ENCODE measurements around the gene DMD.

DMD gene

DNA sequence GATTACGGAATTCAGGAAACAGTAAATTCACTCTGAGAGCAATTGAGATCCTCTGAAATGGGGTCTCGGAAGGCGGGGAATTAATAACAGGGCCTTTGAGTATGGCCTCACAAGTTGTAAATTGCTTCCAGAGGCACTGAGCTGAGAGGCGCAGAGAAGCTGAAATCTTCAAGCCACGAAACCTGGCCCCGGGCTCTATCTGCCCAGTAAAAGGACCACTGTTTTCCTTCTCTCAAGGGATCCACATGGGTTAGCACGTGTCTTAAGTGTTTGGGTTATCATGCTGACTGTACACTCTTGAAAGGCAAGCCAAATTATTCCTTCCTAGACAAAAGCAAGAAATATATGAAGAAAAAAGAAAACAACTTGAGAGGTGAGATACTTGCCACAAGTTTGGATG is 1126.6 kb downstream of the DMD start:
- H3K4me3 ChIP-seq (ENCODE audit: low read depth, low read length) = no peak overlapping the region
- TF ChIP-seq, protein P1, sequence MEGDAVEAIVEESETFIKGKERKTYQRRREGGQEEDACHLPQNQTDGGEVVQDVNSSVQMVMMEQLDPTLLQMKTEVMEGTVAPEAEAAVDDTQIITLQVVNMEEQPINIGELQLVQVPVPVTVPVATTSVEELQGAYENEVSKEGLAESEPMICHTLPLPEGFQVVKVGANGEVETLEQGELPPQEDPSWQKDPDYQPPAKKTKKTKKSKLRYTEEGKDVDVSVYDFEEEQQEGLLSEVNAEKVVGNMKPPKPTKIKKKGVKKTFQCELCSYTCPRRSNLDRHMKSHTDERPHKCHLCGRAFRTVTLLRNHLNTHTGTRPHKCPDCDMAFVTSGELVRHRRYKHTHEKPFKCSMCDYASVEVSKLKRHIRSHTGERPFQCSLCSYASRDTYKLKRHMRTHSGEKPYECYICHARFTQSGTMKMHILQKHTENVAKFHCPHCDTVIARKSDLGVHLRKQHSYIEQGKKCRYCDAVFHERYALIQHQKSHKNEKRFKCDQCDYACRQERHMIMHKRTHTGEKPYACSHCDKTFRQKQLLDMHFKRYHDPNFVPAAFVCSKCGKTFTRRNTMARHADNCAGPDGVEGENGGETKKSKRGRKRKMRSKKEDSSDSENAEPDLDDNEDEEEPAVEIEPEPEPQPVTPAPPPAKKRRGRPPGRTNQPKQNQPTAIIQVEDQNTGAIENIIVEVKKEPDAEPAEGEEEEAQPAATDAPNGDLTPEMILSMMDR (conservative IDR thresholded peaks at IDR 0.05; ENCODE audit: low read depth, low read length) = no peak
- no peak for DNase-seq (ENCODE audit: low read depth)

DNA sequence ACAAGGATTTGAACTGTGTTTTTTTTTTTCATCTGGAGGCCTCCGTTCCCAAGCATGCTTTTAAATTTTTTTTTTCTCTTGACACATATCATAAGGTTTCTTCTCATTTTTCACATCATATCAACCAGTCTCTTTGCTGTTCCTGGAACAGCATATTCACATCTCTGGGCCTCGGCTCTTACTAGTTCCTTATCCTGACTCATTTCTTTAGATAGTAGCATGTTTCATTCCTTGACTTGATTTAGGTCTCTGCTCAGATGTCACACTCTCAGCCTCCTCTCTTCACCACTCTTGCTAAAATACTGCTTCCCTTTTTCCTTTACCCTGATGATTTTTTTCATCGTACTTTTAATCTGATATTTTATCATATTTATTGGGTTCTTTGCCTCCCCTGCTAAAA is 1163.1 kb downstream of the DMD start:
- no peak for DNase-seq (ENCODE audit: low read depth)
- TF ChIP-seq, protein P1 (conservative IDR thresholded peaks at IDR 0.05; ENCODE audit: low read depth, low read length) = no peak

DNA sequence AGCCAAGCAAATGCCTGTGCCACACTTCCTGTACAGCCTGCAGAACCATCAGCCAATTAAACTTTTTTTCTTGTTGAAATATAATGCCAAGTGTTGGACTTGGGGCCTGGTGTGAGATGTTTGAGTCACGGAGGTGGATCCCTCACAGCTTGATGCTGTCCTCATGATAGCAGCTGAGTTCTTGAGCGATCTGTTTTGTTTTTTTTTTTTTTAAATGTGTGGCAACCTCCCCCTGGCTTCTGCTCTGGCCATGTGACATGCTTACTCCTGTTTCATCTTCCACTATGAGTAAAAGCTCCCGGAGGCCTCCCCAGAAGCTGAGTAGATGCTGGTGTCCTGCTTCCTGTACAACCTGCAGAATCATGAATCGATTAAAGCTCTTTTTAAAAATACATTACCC is 1166.2 kb downstream of the DMD start:
- TF ChIP-seq, protein P1 (conservative IDR thresholded peaks at IDR 0.05; ENCODE audit: low read depth, low read length) = no peak
- H3K4me3 ChIP-seq (ENCODE audit: low read depth, low read length) = no peak overlapping the region
- DNase-seq (ENCODE audit: low read depth) = no peak

More for the DNA sequence above, 1163.1 kb downstream of the DMD start:
- no peak overlapping the region for H3K4me3 ChIP-seq (ENCODE audit: low read depth, low read length)

DNA sequence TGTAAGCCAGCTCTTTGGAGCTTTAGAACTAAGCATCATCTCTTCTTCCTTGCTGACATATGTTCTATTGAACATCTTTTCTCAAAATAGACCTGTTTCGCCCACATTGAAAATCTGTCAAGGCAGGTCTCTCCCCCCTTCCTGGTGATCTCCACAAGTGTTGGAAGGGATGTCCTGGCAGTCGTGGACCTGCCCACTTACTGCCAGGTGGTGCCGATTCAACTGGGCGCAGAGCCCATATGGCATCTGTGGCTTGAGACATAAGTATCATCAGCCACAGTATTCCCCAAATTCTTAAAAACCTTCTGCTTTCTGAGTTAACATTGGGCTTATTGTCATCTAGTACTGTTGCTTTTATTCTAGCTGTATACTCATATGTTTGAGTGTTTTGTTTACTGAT is 1170.2 kb downstream of the DMD start:
- TF ChIP-seq, protein P1 (conservative IDR thresholded peaks at IDR 0.05; ENCODE audit: low read depth, low read length) = no peak
- no peak overlapping the region for H3K4me3 ChIP-seq (ENCODE audit: low read depth, low read length)
- DNase-seq (ENCODE audit: low read depth) = no peak

DNA sequence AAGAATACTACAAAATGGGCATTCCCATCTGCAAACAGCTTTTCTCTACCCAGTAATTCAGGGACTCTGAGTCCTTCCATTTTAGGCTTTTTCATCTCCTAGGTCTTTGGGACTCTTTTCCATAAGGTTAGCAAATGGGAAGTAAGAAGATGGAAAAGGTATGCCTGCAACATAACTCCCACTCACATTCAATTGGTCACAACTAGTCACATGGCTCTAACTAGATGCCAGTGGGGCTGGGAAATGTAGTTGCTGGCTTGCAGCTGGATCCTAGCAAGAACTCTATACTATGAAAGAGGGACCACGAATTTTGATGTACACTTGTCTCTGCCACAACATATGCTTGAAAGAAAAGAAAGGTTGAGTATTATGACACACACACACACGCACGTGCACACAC is 1184.6 kb downstream of the DMD start:
- no peak for DNase-seq (ENCODE audit: low read depth)
- H3K4me3 ChIP-seq (ENCODE audit: low read depth, low read length) = no peak overlapping the region
- TF ChIP-seq, protein P1 (conservative IDR thresholded peaks at IDR 0.05; ENCODE audit: low read depth, low read length) = no peak

DNA sequence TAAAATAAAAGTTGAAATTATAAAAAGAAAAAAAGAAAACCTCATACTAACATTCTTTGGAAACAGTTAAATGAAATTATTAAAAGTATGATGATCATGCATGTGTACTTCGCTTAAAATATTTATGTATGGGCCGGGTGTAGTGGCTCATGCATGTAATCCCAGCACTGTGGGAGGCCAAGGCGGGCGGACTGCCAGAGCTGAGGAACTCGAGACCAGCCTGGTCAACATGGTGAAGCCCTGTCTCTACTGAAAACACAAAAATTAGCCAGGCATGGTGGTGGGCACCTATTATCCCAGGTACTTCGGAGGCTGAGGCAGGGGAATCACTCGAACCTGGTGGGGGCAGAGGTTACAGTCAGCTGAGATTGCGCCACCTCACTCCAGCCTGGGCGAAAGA is 1187.3 kb downstream of the DMD start:
- TF ChIP-seq, protein P1 (conservative IDR thresholded peaks at IDR 0.05; ENCODE audit: low read depth, low read length) = no peak
- DNase-seq (ENCODE audit: low read depth) = no peak
- no peak overlapping the region for H3K4me3 ChIP-seq (ENCODE audit: low read depth, low read length)

DNA sequence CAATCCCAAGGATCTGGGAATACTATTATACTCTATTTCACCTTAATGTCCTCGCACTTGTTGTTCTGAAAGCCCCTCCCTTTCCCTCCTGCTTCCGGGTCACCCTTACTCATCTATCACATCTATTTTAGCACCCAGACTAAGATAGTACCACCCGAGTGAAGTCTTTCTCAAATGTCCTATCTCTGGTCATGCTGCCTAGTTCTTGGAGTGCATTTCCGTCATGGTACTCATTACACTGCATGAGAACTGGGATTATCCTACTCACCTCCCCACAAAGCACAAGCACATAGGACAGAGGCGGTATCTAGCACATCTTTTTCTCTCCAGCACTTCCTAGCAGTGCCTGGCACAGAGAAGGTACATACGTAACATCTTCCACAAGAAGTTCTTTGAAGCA is 1195.2 kb downstream of the DMD start:
- no peak for DNase-seq (ENCODE audit: low read depth)
- TF ChIP-seq, protein P1 (conservative IDR thresholded peaks at IDR 0.05; ENCODE audit: low read depth, low read length) = no peak
- H3K4me3 ChIP-seq (ENCODE audit: low read depth, low read length) = no peak overlapping the region
